Measurements from ENCODE around the gene PODXL2. TPM values are rescaled to one million over a fixed set of nuclear protein-coding genes. Genes with fewer than 3 reads are reported as not detected.

Gene PODXL2
- total and polyA plus RNA-seq, 12 donors = 11.9 to 52.4 (median 23.8) TPM

DNA sequence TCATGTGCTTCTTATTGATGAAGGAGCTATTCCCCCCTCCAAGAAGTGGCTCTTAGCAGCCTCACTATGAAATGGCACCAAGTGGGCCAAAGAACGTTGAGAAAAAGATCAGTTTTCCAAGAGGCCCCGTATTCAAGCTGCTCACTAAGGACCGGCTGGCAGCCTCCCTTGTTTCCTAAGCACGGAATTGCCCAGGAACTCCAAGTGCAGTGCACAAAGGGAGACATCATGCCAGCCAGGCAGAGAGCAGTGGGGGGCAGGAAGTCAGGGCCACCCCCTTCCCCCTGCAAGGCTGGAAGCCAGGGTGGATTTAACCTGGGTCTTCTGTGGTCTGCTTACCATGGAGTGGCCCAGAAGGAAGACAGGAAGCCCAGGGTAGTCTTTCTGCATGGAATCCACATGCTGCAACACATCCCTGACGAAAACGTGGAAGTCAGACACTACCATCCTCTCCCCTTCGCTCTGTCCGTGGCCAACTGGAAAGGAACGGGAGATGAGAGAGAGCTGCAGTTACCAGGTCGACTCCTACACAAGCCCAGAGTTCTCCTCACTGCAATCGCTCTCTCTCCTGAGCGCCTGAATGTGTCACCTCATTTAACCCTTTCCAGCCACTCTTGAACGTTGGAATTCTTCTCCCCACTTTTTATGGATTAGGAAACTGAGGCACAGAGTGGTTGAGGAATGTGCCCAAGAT lies 93.3 kb downstream of the PODXL2 start:
- Histone ChIP-seq H3K4me3 (no peak overlapping the region), H3K27ac (peak overlapping the region in 1 of 5 donors; percentile 15), H3K27me3 (no peaks in the 10 kb centered on the region), H3K9me3 (replicated peaks in 1 of 3) (no peaks in the 10 kb centered on the region), H3K36me3 (replicated peaks in 1 of 2) (no peaks in the 10 kb centered on the region), H3K4me1 (replicated peaks in 1 of 2) (peaks cover 7 to 10% of the 10 kb centered on the region in 2 donors)
- DNase-seq = no peak
- TF ChIP-seq, protein P1, sequence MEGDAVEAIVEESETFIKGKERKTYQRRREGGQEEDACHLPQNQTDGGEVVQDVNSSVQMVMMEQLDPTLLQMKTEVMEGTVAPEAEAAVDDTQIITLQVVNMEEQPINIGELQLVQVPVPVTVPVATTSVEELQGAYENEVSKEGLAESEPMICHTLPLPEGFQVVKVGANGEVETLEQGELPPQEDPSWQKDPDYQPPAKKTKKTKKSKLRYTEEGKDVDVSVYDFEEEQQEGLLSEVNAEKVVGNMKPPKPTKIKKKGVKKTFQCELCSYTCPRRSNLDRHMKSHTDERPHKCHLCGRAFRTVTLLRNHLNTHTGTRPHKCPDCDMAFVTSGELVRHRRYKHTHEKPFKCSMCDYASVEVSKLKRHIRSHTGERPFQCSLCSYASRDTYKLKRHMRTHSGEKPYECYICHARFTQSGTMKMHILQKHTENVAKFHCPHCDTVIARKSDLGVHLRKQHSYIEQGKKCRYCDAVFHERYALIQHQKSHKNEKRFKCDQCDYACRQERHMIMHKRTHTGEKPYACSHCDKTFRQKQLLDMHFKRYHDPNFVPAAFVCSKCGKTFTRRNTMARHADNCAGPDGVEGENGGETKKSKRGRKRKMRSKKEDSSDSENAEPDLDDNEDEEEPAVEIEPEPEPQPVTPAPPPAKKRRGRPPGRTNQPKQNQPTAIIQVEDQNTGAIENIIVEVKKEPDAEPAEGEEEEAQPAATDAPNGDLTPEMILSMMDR (IDR thresholded peaks at IDR 0.05) = no peak
- TF ChIP-seq POLR2A (IDR thresholded peaks at IDR 0.05) = no peak
- WGBS, 4 donors = 65 to 73% (median 67%) methylated on average over 13 of the region's 13 CpGs
- intact Hi-C loops (cut with DNase I) = no loop called here

Small RNAs within 50 kb of the gene (microRNA-seq; reads per million reads assigned to microRNA genes)
- 0.28 to 0.76 (median 0.45) reads per million in 3 donors for gene MIR7976

Small RNAs within 50 kb of the gene (small RNA-seq; reads per million reads assigned to genes)
- gene MIR7976 = 0 to 0.24 reads per million in 2 donors

Other genes starting within 250 kb of the PODXL2 start
- gene TPRA1, start 38.5 kb upstream of the PODXL2 start, total RNA-seq = 10 to 100 TPM; 28.0 to 65.6 (median 45.9) TPM
- 10 to 100 TPM; 13.5 to 54.5 (median 47.0) TPM for gene TPRA1, start 38.5 kb upstream of the PODXL2 start, polyA plus RNA-seq
- 10 to 100 TPM in 5 of 9 donors, 1 to 10 TPM in 4; 4.8 to 27.0 (median 10.1) TPM for gene MCM2, start 30.8 kb upstream of the PODXL2 start, total RNA-seq
- 1 to 10 TPM; 1.7 to 3.0 (median 2.5) TPM for gene MCM2, start 30.8 kb upstream of the PODXL2 start, polyA plus RNA-seq
- 10 to 100 TPM in 8 of 9 donors, 1 to 10 TPM in 1; 3.1 to 68.0 (median 31.4) TPM for gene ABTB1, start 43.8 kb downstream of the PODXL2 start, total RNA-seq
- gene ABTB1, start 43.8 kb downstream of the PODXL2 start, polyA plus RNA-seq = 10 to 100 TPM in 2 of 3 donors, 1 to 10 TPM in 1; 2.8 to 96.0 (median 62.1) TPM
- gene MGLL, start 193.3 kb downstream of the PODXL2 start, total RNA-seq = 10 to 100 TPM in 8 of 9 donors, 1 to 10 TPM in 1; 1.9 to 42.3 (median 35.1) TPM
- gene MGLL, start 193.3 kb downstream of the PODXL2 start, polyA plus RNA-seq = 10 to 100 TPM; 18.8 to 48.1 (median 19.7) TPM

Data from adrenal gland (tissue), 12 donors.